Suppressor macrophage treated with lipopolysaccharide for 4 hours (primary cell): ENCODE measurements around the gene DCUN1D3.
A peak's percentile ranks its signal among the peaks of the same experiment; 100 is the strongest.
"Not testable (repeated sequence)": the region's sequence is repeated elsewhere in the genome, so short reads cannot be mapped to it uniquely, and the experiment has no call there.

Source experiments
- DNase-seq: peaks from one replicate; pipeline ENCODE4 v3.0.0-alpha.2; 2020

The DCUN1D3 gene

DNA sequence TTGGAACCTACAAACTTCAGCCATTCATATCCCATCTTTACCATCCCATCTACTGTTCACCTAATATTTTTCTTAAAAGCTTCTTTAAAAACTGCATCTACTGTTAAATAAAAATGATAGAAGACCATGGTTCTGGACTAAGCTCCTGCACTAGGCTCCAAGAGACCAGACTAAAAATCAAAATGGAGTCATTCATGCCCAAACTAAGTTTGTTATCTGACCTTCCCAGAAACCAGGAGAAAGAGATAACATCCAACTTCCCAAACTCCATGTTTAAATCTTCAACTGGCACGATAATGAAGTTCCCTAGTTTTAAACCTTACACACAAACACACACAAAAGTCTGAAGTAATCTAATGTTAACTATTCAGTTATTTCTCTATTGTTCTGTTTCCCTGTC, 13.8 kb downstream of the DCUN1D3 start:
- no peak for DNase-seq

DNA sequence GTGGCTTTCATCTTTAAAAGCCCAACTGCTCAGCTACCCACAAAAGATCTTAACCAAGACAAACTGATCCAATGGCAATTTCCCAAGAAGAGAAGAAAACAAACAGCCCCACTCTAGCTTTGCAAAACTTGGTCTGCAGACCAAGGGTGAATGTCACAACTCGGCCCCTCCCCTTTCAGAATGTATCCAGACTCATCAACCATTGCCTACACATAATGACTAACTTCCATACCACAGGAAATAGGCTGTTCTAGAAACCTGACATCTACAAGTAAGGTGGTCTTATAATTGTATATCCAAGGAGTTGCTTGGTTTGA, 16.0 kb downstream of the DCUN1D3 start:
- peak; percentile 48 for DNase-seq

DNA sequence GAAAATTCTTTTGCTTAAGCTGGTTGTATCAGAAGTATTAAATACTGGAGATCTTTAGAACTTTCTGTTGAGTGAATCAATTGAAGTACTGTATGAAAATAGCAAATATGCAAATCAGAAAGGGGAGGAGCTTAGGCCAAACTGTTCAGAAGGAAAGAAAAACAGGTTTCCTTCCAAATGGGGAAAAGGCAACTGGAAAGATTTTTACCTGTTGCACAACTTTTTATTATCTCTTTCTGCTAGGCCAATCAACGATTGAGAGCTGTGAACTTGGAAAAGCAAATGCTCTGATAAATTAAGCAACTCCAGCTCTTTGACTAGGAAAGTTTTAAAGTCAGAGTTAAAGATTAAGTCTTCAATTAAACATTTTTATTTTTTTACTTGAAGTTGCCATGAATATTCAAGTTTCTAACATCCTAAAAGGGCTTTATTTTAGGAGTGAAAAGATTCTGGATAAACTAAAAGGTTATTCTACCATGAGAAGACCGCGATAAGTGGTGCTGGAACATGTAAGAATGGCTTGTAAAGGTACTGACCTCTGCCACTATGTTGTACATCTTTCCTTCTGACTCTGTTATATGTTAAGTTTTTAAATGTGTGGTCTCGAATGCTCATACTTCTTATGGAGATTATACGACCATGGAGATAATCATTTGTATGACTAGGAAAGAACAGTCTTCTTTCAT, 16.5 kb downstream of the DCUN1D3 start:
- no peak for DNase-seq

DNA sequence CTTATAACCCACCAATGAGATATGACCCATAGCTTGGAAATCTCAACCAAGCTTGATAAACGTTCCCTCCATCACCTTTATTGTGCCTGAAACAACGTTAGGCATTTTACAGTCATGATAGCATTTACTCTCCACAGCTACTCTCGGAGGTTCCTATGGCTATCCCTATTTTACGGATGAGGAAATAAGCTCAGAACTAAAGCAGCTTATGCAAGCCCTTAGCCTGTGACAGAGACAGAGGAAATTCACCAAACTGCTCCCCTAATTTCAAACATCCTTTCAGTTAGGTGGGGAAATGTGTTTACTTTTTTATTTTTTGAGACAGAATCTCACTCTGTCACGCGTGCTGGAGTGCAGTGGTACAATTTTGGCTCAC, 18.7 kb downstream of the DCUN1D3 start:
- no peak for DNase-seq

DNA sequence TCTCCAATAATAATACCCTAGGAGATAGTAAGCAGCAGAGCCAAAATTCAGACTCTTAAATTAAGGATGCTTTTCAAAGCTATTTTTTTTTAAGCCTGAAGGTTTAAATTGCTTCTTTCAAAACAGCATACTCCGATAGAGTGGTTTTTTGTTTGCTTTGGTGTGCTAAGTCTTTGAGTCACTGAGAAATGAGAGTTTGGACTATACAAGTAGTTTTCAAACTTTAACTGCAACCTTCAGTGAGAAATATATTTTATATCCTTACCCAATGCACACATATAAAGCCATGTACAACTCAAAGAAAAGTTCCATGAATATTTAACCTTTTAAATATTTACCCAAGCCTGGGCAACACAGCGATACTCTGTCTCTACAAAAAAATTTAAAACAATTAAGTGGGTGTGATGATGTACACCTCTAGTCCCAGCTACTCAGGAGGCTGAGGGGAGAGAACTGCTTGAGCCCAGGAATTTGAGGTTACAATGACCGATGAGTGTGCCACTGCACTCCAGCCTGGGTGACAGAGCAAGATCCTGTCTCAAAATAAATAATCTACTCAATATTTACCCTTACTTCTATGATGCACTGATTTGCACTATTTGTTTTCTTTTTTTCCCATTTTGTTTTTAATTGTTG, 19.2 kb downstream of the DCUN1D3 start:
- DNase-seq = no peak

DNA sequence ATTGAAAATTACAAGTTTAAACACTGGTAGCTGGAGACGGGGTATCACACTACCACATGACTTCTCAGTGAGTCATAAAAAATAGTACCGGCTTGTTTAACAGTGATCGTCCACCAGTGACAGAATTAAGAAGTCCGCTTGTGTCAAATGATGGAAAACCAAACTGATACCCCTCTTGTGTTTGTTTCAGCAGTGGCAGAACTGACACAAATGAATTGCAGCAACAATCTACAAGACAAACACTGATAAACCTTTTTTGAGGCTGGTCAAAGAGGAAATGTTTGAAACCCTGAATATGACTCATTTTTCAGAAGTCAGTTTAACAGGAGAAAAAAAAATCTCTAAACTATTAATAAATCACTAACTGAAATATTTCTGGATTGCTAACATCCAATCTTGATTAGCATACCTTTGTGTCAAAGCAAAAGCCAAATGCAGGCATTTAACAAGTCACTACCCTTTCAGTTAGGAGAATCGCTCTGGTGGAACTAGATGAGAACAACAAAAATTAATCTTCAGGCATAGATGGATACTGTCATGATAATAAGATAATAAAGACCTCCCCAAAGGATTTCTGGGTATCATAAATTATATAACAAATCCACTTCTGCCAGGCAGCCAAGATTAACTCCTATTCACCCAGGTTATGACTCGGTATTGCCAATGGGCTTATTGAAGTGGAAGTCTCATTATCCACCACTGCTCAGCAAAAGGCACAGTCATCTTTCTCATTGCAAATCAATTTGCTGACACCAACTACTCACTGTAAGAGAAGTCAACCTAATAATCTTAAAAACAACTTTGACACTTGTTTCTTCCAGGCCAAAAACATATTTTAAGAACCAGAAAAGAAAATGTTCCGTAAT, 20.8 kb downstream of the DCUN1D3 start:
- peak; percentile 29 for DNase-seq

DNA sequence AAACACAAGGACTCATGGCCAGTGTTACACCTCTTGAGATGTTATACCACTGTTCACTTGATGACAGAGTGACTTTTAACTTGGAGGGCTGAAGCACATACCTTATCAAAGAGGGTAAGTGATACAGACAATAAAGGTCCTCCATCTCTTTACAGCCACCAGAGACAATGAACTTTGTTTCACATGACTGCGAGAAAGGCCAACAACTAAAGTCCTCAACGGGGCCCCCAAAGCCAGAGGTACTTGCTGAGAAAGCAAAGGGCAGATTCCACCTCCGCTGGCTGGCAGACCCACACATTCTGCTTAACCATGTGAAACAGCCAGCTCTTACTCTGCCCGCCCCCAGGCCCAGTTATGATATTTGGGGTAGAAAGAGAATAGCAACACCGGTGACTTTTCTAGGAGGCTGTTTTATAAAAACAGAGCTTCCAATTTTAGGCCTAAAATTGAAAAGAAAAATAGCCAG, 21.4 kb downstream of the DCUN1D3 start:
- no peak for DNase-seq

DNA sequence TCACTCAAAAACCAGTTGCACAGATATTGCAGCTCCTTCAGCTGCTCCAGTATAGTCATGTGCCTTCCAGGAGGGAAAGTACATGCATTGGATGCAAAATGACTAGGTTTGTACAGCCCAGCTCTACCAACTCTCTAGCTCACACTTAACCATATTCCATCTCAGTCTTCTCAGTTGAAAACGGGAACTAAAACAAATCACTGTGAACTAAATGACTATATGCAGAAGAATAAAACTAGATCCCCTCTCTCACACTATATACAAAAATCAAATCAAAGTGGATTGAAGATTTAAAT, 24.9 kb downstream of the DCUN1D3 start:
- peak; percentile 34 for DNase-seq

DNA sequence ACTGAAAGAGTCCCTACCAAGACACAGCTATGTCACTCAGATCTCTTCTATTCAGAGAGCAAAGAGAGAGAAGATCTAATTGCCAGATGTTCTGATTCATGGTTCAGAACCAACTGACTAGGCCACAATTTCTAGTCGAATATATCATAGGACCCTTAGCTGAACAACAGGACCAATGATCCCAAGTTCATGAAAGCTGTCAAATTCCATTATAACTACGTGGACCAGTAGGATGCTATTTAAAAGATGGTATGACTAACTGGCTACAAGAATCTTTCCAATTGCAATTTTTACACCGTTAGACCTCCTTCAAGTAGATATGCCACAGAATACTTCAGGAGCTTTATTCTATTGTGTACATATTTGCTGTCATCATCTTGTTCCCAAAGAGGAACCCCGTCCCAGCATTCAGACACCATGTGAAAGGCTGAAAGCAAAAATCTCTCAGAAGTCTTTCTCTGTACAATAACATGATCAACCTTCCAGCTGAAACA, 26.0 kb downstream of the DCUN1D3 start:
- no peak for DNase-seq

DNA sequence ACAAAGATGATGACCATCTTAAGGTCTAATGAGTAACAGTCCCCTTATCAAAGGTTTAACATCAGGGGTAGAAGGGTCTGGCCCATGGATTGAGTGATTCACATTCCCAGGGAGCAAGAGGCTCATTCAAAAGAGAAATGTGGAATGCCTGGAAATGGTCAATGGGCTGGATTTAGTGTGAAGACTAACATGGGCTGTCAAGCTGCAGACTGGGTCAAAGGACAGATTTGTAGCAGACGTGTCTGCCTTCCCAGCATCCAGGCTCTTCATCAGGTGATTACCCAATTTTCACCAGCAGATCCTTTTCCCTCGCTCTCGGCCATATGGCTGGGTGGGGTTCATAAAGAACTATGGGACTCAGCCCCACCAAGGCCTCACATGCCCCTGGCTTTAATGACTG, 26.8 kb downstream of the DCUN1D3 start:
- DNase-seq = no peak

DNA sequence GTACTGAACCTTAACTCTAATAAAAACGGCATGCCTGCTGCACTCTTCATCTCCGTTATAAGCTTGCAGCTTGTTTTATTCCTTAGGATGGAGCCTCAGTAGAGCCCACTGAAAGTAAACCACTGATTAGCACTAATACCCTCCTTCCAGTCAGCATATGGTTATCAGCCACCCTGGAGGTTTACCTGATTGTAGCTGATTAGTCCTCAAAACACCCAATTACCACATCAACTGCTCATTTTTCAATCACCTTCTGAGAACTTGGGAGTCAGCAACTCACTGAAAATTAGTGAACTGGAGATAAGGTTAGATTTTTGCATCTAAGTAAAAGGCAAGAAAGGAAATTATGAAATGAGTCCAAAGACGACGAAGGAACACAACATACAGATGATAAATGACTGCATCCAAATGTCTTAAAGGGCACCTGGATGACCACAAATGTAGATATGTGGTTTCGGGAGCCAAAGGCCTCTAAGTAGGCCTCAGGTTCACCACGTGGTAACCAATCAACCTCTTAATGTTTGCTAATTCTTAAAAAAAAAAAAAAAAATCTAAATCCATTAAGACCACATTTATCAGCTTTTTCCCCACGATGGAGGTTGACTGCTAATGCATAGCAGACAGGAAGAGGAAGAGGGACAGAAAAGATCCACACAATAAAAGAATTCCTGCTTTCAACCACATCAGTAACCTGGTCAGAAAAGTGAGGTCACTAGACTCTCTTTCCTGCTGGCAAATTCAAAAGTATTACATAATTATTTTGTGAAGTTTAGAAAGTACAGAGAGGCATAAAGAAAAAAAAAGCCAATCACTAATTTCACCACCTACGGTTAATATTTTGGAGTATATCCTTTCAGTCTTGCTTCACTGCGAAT, 28.0 kb downstream of the DCUN1D3 start:
- DNase-seq = no peak

DNA sequence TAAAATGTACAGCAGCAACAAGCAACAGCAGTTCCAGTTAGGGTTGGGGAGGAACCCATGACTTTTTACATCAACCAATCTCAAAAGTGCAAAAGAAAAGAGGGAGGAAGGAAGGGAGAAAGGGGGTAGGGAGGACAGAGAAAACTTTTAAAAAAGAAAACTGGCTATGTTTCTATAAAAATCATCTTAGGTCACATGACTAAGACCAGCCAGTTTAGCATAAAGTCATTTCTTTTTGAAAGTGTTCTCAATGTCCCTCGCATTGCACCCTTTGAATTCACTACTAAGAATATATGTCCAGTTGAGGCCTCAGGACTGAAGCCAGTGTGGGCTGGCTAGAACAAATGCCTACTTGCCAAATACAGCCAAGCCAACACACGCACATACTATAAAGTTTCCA, 28.9 kb downstream of the DCUN1D3 start:
- DNase-seq = no peak

DNA sequence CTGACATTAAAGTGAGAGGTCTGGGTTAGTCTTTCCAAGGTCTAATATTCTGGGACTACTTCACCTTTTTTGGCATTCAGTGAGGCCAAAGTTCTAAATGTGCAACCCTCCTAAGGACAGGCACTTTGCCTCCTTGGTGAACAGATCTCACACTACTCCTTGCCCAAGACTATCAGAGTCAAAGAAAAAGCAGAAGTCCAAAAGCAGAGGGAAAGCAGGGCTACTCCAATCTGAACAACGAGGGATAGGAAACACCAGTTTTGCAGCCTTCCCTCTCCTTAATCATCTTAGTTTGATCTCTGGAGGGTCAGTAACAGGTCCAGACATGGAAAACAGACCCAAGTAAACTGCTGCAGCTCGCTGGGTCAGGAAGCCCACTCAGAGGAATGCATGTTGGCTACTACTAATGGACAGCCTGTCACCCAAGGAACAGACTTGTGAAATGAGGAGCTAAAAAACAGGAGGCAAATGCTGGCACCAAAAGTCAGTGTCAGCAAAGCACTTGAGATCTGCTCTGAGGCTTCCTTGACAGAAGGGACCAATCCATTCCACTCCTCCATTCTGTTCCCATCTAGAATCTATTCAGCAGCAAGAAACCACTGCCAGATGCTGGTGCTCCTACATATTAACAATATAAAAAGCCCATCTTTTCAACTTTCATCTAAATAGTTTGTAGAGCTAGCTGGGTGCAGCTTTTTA, 29.9 kb downstream of the DCUN1D3 start:
- DNase-seq = peak; percentile 43

DNA sequence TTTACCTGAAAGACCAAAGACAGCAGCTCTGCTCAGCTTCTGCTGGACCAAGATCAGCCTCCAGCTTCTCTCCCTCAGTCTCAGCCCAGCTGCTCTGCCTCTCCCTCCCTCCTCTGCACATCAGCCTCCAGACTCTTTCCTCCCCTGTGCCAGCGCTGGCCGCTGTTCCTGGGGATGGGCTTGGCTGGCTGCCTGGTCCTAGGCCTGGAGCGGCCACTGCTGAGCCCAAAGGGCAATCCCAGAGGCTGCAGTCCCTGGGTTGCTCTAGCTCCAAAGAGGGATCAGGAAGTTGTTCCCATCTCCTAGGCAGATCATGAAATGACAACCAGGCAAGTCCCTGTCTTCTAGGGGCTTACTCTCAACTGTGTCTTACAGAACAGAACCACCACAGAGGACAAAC, 31.3 kb downstream of the DCUN1D3 start:
- no peak for DNase-seq

DNA sequence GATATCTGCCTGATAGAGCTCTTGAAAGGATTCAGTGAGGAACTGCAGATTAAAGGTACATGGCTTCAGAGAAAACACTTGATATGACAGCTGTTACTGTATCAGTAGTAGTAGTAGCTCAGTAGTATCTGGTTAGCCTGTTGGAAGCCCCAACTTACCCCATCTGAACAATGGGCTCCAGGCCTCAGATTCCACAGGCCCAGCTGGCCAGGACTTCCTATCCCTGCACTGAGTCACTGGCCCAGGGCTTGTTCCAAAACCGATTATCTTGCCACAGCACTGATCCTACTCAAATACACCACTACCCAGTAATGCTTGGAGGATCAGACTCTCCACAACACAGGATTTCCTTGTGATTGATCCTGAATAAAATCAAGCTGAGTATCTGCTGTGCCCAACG, 32.6 kb downstream of the DCUN1D3 start:
- DNase-seq = no peak

DNA sequence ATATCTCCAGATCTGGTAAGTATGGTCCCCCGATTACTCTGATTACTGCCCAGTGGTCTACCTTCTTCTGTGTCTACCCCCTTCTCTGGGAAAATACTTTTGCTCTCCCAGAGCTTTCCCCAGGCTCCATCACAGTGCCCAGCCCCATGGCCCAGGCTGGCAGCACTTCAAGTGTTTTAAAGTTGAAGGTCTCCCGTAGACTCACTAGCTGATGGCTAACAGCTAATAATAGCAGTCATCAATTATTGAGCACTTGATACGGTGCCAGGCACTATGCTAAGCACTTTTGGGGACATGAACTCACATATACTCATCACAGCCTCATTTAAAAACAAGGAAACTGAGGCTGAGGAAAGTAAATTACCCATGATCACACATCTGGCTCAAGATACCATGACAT, 33.4 kb downstream of the DCUN1D3 start:
- no peak for DNase-seq

DNA sequence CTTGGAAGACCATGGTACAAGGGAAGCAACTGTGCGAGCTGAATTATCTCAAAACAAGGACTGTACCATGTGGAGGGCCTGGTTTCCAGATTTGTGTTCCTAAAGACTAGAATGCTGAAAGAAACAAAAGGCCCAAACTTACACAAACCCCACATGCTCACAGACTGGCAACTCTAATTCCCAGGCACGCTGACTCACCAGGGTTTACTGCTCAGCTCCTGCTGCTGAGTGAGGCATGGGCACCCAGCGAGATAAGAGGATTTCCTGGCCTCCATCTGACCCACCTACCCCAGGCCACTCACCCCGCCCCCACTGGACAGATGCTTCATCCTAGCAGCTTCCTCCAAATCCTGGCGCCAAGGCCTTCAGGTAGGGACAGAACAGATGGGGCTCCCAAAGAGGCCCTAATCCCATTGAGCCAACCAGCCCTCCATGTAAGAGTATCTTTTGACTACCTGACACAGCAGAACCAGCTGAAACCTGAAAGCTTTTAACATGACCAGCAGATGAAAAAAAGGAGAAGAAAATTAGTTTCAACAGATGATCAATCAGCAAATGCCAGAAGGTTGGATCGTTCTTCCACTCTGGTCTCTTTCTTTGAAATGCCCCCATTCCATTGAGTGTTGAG, 33.9 kb downstream of the DCUN1D3 start:
- DNase-seq = peak; percentile 46

DNA sequence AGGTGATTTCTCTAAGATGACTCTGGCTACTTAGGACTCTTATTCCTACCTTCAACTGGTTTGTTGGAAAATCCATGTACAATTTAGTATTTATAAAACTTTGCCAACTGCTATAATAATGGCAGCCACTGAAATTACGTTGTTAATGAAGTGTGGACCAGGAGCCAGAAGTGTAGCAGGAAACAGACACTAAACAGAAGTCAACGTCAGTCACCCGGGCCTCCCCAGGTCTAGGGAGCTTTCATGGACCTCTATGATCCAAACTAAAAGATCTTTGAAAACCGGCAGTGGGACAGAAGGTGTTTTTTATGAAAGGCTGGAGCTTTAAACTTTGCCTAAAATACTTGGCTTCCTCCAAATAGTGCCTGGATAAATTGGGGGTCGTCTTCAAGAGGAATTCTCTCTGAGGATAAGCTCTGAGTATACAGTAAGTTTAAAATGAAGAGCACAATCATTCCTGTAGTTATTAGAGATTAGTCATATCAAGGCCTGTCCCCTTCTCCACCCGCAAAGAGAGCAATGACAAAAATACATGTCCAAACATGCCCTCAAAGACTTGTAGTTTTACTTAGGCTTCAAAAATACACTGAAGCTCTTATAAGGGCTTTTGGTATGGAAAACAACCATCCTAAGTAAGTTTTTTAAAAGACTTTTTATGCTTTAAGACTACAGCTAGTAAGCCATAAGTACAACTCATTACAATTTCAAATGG, 34.6 kb downstream of the DCUN1D3 start:
- no peak for DNase-seq

DNA sequence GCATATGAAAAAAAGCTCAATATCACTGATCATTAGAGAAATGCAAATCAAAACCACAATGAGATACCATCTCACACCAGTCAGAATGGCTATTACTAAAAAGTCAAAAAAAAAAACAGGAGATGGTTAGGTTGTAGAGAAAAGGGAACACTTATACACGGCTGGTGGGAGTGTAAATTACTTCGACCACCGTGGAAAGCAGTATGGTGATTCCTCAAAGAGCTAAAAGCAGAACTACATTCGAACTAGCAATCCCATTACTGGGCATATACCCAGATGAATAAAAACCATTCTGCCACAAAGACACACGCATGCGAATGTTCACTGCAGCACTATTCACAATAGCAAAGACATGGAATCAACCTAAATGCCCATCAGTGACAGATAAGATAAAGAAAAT, 35.8 kb downstream of the DCUN1D3 start:
- DNase-seq = not testable (repeated sequence)

DNA sequence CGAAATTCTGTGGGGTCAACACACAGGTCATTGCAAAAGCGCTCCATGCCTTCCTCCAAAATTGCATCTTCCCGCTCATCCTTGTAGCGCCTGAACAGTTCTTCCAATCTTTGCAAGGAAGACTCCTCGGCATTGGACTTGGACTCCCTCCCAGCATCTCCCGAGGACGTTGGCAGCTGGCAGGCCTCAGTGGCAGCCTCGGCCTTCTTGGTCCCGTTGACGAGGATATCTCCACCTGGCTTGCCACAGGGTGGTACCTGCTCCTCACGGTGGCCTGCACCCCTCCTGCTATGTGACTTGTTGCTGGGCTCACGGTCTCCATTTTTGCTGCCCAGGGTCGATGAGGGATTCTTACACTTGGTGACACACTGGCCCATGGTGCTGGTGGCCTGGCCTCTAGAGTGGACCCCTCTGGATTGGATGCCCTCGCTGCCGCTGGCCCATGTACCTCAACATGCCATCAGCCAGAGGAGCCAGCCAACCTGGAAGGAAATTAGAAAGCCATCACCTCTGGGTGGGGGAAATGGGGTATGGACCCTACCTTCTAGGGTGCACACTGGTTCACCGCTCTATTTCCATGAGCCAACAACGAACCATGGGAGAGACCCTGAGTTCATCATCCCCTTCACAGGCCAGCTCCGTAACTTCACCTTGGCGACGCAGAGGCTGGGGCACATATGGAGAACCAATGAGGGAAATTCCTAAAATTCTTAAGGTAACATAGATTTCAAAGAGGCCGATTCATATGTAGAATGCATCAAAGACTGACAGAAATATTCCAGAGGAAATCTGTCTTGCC, 37.8 kb downstream of the DCUN1D3 start:
- DNase-seq = no peak
